ENCODE data around the gene MTHFD1L.

- TF ChIP-seq CTCF (IDR thresholded peaks at IDR 0.05): no peak
- TF ChIP-seq POLR2A (IDR thresholded peaks at IDR 0.05): no peak
These were observed 159.6 kb downstream of the MTHFD1L start for GRCh38 chr6:151025076-151025475.
